ENCODE results near the gene PROS1.
"Not testable (repeated sequence)": the region's sequence is repeated elsewhere in the genome, so short reads cannot be mapped to it uniquely, and the experiment has no call there.

Gene PROS1

GRCh38 chr3:93969443-93969842 lies 4.3 kb downstream of the PROS1 start:
- no peak for DNase-seq

- DNase-seq, result not testable (repeated sequence)
Measured at GRCh38 chr3:93965106-93965505, 8.6 kb downstream of the PROS1 start.

GRCh38 chr3:93962798-93963197 lies 10.9 kb downstream of the PROS1 start:
- DNase-seq, result no peak

- DNase-seq, result no peak
Measured at GRCh38 chr3:93961489-93961888, 12.2 kb downstream of the PROS1 start.

GRCh38 chr3:93961026-93961425 lies 12.7 kb downstream of the PROS1 start:
- no peak for DNase-seq

GRCh38 chr3:93949958-93950357 lies 23.7 kb downstream of the PROS1 start:
- not testable (repeated sequence) for DNase-seq

- DNase-seq, result not testable (repeated sequence)
Measured at GRCh38 chr3:93937485-93937884, 36.2 kb downstream of the PROS1 start.

GRCh38 chr3:93936549-93936948 lies 37.1 kb downstream of the PROS1 start:
- DNase-seq, result no peak

- DNase-seq, result no peak
Measured at GRCh38 chr3:93934366-93935046, 39.2 kb downstream of the PROS1 start.

GRCh38 chr3:93931597-93932229 lies 42.0 kb downstream of the PROS1 start:
- no peak for DNase-seq

GRCh38 chr3:93930041-93930440 lies 43.7 kb downstream of the PROS1 start:
- no peak for DNase-seq

- DNase-seq, result no peak
Measured at GRCh38 chr3:93926789-93927188, 46.9 kb downstream of the PROS1 start.

GRCh38 chr3:93924491-93924890 lies 49.2 kb downstream of the PROS1 start:
- no peak for DNase-seq

GRCh38 chr3:93923006-93923405 lies 50.7 kb downstream of the PROS1 start:
- no peak for DNase-seq

- DNase-seq, result not testable (repeated sequence)
Measured at GRCh38 chr3:93917546-93918029, 56.1 kb downstream of the PROS1 start.

GRCh38 chr3:93913623-93914022 lies 60.1 kb downstream of the PROS1 start:
- DNase-seq, result not testable (repeated sequence)

- DNase-seq, result no peak
Measured at GRCh38 chr3:93911206-93911605, 62.5 kb downstream of the PROS1 start.

GRCh38 chr3:93910097-93910496 lies 63.6 kb downstream of the PROS1 start:
- no peak for DNase-seq

GRCh38 chr3:93907132-93907531 lies 66.6 kb downstream of the PROS1 start:
- DNase-seq, result no peak

GRCh38 chr3:93906245-93906644 lies 67.5 kb downstream of the PROS1 start:
- no peak for DNase-seq

GRCh38 chr3:93904568-93904967 lies 69.1 kb downstream of the PROS1 start:
- no peak for DNase-seq

GRCh38 chr3:93878250-93879017 lies 95.3 kb downstream of the PROS1 start:
- DNase-seq, result not testable (repeated sequence)

GRCh38 chr3:93877427-93877826 lies 96.3 kb downstream of the PROS1 start:
- not testable (repeated sequence) for DNase-seq

- not testable (repeated sequence) for DNase-seq
Measured at GRCh38 chr3:93873412-93873811, 100.3 kb downstream of the PROS1 start.
